ENCODE results near the gene SLC12A1. TPM values are rescaled to one million over a fixed set of nuclear protein-coding genes. Genes with fewer than 3 reads are reported as not detected.
A peak's percentile ranks its signal among the peaks of the same experiment; 100 is the strongest.

The SLC12A1 gene
- 0.14 and 0.26 TPM in 2 replicates for total RNA-seq (2014; rRNA removed; shearing (Covaris generic))

- Histone ChIP-seq H3K4me3 (ENCODE audit: insufficient read depth, low read depth, low read length) (no peak within 1 kb of the TSS), H3K27me3 (ENCODE audit: control insufficient read depth, insufficient read depth, low read length) (no peaks in the 10 kb centered on the region)
- DNase-seq: no peak
These were observed at the start of gene SLC12A1 for GRCh38 chr15:48205981-48206380. SLC12A1 (plus strand) TSS chr15:48206302; CDS start chr15:48207720, 1,418 bp downstream.

DNA sequence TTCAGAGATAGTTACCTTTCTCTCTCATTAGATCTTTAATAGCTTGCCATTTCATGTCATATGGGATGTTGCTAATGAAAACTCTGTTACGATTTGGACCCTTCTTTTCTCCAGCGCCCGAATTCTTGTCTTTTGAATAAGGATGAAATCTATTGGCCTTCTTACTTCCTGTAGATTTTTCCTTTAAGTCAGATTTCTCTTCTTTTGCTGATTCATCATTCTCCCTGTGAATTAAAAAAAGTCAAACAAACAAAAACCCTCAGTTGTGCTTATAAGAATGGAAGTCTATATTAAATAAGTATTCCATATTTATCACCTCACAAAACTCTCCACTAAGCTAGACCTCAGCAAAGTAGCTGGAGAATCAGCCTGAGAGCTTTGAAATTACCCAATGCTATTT lies 37.5 kb upstream of the SLC12A1 start:
- Histone ChIP-seq H3K27me3 (ENCODE audit: control insufficient read depth, insufficient read depth, low read length) (no peaks in the 10 kb centered on the region), H3K36me3 (replicated peaks; ENCODE audit: control insufficient read depth, insufficient read depth, low read length) (peaks cover 3% of the 10 kb centered on the region), H3K4me3 (ENCODE audit: insufficient read depth, low read depth, low read length) (no peak overlapping the region)
- no peak for DNase-seq

More at GRCh38 chr15:48205981-48206380, at the start of gene SLC12A1:
- H3K36me3 ChIP-seq (replicated peaks; ENCODE audit: control insufficient read depth, insufficient read depth, low read length): no peaks in the 10 kb centered on the region

GRCh38 chr15:48170981-48171380 lies 35.1 kb upstream of the SLC12A1 start:
- Histone ChIP-seq H3K4me3 (ENCODE audit: insufficient read depth, low read depth, low read length) (no peak overlapping the region), H3K27me3 (ENCODE audit: control insufficient read depth, insufficient read depth, low read length) (no peaks in the 10 kb centered on the region)
- no peak for DNase-seq

GRCh38 chr15:48175126-48175525 lies 31.0 kb upstream of the SLC12A1 start:
- H3K4me3 ChIP-seq (ENCODE audit: insufficient read depth, low read depth, low read length): no peak overlapping the region
- no peak for DNase-seq

More at GRCh38 chr15:48170981-48171380, 35.1 kb upstream of the SLC12A1 start:
- no peaks in the 10 kb centered on the region; the same call in 1 of the 2 replicates for H3K36me3 ChIP-seq (replicated peaks; ENCODE audit: control insufficient read depth, insufficient read depth, low read length)

GRCh38 chr15:48176112-48176511 lies 30.0 kb upstream of the SLC12A1 start:
- no peak for DNase-seq
- H3K36me3 ChIP-seq (replicated peaks; ENCODE audit: control insufficient read depth, insufficient read depth, low read length): no peaks in the 10 kb centered on the region
- no peak overlapping the region for H3K4me3 ChIP-seq (ENCODE audit: insufficient read depth, low read depth, low read length)
- H3K27me3 ChIP-seq (ENCODE audit: control insufficient read depth, insufficient read depth, low read length): no peaks in the 10 kb centered on the region

More at GRCh38 chr15:48175126-48175525, 31.0 kb upstream of the SLC12A1 start:
- Histone ChIP-seq H3K27me3 (ENCODE audit: control insufficient read depth, insufficient read depth, low read length) (no peaks in the 10 kb centered on the region), H3K36me3 (replicated peaks; ENCODE audit: control insufficient read depth, insufficient read depth, low read length) (no peaks in the 10 kb centered on the region)

DNA sequence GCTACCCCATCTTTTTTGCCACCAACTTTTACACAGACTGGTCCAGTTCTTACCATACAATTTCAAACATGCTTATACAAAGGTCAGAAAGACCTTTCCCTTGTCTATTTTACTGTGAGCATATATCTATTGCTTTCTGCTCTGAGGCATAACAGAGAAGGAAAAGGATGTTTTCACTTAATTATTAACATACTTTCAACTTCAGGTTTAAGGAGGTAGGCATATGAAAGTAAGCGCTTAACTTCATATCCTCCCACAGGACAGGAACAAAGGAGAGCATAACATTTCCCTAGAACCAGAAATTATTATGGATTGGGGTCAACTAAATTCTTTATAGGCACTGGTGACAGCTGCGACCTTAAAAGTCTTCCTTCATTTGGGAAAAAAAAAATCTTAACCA lies 29.1 kb upstream of the SLC12A1 start:
- no peaks in the 10 kb centered on the region for H3K36me3 ChIP-seq (replicated peaks; ENCODE audit: control insufficient read depth, insufficient read depth, low read length)
- H3K27me3 ChIP-seq (ENCODE audit: control insufficient read depth, insufficient read depth, low read length): no peaks in the 10 kb centered on the region
- no peak for DNase-seq
- peak overlapping the region; percentile 74 for H3K4me3 ChIP-seq (ENCODE audit: insufficient read depth, low read depth, low read length)

DNA sequence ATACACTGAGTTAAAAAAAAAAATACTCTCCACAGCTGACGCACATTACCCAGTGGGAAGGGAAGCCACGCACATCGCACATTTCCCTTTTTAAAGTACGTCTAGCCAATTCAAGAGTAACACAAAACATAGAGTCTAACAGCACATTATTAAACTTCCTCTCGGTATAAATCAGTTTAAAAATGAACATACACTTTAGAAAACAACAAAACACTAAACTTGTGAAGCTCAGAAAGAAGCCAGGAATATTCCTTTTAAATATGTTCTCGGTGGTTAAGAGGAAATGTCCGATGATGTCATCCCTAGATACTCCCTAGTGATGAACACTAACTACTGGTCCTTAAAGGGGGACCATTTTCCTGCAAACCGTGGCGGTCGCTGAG lies 28.7 kb upstream of the SLC12A1 start:
- DNase-seq: no peak
- H3K27me3 ChIP-seq (ENCODE audit: control insufficient read depth, insufficient read depth, low read length): no peaks in the 10 kb centered on the region
- no peaks in the 10 kb centered on the region for H3K36me3 ChIP-seq (replicated peaks; ENCODE audit: control insufficient read depth, insufficient read depth, low read length)
- peak overlapping the region; percentile 74 for H3K4me3 ChIP-seq (ENCODE audit: insufficient read depth, low read depth, low read length)

- peak within 1 kb of the TSS; percentile 74 for H3K4me3 ChIP-seq (ENCODE audit: insufficient read depth, low read depth, low read length)
These were observed 28.1 kb upstream of the SLC12A1 start, which contains the start of gene MYEF2 for GRCh38 chr15:48177766-48178647. MYEF2 (minus strand) TSS chr15:48178295; CDS start chr15:48178237, 58 bp downstream.

GRCh38 chr15:48178648-48178931 lies 27.5 kb upstream of the SLC12A1 start:
- no peaks in the 10 kb centered on the region for H3K36me3 ChIP-seq (replicated peaks; ENCODE audit: control insufficient read depth, insufficient read depth, low read length)
- DNase-seq: no peak

More at GRCh38 chr15:48177766-48178647, 28.1 kb upstream of the SLC12A1 start, which contains the start of gene MYEF2:
- DNase-seq: peak; percentile 90
- H3K27me3 ChIP-seq (ENCODE audit: control insufficient read depth, insufficient read depth, low read length): no peaks in the 10 kb centered on the region
- no peaks in the 10 kb centered on the region for H3K36me3 ChIP-seq (replicated peaks; ENCODE audit: control insufficient read depth, insufficient read depth, low read length)

GRCh38 chr15:48182749-48183148 lies 23.4 kb upstream of the SLC12A1 start:
- no peaks in the 10 kb centered on the region for H3K36me3 ChIP-seq (replicated peaks; ENCODE audit: control insufficient read depth, insufficient read depth, low read length)
- no peaks in the 10 kb centered on the region for H3K27me3 ChIP-seq (ENCODE audit: control insufficient read depth, insufficient read depth, low read length)
- H3K4me3 ChIP-seq (ENCODE audit: insufficient read depth, low read depth, low read length): no peak overlapping the region
- no peak for DNase-seq

More at GRCh38 chr15:48178648-48178931, 27.5 kb upstream of the SLC12A1 start:
- peak overlapping the region; percentile 74 for H3K4me3 ChIP-seq (ENCODE audit: insufficient read depth, low read depth, low read length)
- H3K27me3 ChIP-seq (ENCODE audit: control insufficient read depth, insufficient read depth, low read length): no peaks in the 10 kb centered on the region

DNA sequence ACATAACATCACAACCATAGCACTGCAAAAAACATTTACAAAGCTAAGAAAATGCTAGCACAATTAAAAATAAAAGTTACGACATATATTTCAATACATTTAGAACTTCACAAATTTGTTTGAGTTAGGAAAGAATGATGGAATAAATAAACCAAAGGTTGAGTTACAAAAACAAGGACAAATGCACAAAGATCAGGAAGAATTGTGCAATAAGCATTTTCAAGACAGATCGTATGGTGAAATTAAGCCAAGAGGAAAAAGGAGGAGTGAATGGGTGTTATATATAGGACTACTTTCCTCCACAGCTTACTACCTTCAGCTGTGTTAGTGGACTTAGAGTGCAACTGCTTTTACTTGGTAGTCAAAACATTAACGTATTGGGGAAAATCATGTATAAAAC lies 20.6 kb upstream of the SLC12A1 start:
- no peak for DNase-seq
- no peaks in the 10 kb centered on the region for H3K27me3 ChIP-seq (ENCODE audit: control insufficient read depth, insufficient read depth, low read length)
- no peaks in the 10 kb centered on the region for H3K36me3 ChIP-seq (replicated peaks; ENCODE audit: control insufficient read depth, insufficient read depth, low read length)
- no peak overlapping the region for H3K4me3 ChIP-seq (ENCODE audit: insufficient read depth, low read depth, low read length)

- no peaks in the 10 kb centered on the region for H3K27me3 ChIP-seq (ENCODE audit: control insufficient read depth, insufficient read depth, low read length)
- H3K36me3 ChIP-seq (replicated peaks; ENCODE audit: control insufficient read depth, insufficient read depth, low read length): no peaks in the 10 kb centered on the region
- no peak for DNase-seq
- no peak overlapping the region for H3K4me3 ChIP-seq (ENCODE audit: insufficient read depth, low read depth, low read length)
These were observed 19.8 kb upstream of the SLC12A1 start for GRCh38 chr15:48186271-48186670.

- H3K27me3 ChIP-seq (ENCODE audit: control insufficient read depth, insufficient read depth, low read length): peaks cover 5% of the 10 kb centered on the region
- DNase-seq: peak; percentile 48
These were observed 15.0 kb upstream of the SLC12A1 start for GRCh38 chr15:48190932-48191573.

DNA sequence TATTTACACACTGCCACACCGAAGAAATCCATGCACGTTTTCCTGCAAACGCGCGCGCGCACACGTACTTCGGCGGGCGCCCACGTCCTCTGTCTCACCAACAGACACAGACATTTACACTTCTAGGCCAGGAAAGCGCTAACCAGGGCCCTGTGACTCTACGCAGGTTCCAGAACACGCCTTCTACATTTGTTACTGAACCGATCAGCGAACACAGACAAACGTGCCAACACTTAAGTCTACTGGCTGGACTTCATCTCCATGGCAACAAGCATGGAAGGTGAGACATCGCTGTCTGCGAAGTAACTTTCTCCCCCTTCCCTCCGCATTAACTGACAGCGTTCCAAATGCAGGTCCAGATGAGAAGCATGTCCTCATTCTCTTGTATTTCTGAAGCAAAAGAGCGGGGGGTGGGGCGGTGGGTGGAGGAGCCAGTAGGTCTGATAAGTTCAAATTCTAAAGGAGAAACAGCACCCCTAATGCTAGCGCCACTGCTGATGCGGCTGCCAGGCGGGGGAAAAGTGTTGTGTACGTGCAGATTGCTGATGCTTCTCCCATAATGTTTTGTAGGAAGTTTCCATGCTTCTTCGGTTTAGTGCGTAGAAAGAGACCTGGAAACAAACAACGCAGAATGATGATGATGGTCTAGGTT lies 14.4 kb upstream of the SLC12A1 start, which contains the start of gene CTXN2:
Gene CTXN2 (plus strand): TSS at position 92 of the 652 bp plus-strand sequence. CDS start 9,636 bp downstream, outside the sequence.
- Histone ChIP-seq H3K27me3 (ENCODE audit: control insufficient read depth, insufficient read depth, low read length) (peaks cover 5% of the 10 kb centered on the region), H3K36me3 (replicated peaks; ENCODE audit: control insufficient read depth, insufficient read depth, low read length) (no peaks in the 10 kb centered on the region), H3K4me3 (ENCODE audit: insufficient read depth, low read depth, low read length) (peak within 1 kb of the TSS; percentile 19)
- DNase-seq: peak; percentile 7

More at GRCh38 chr15:48190932-48191573, 15.0 kb upstream of the SLC12A1 start:
- H3K4me3 ChIP-seq (ENCODE audit: insufficient read depth, low read depth, low read length): peak overlapping the region; percentile 19
- H3K36me3 ChIP-seq (replicated peaks; ENCODE audit: control insufficient read depth, insufficient read depth, low read length): no peaks in the 10 kb centered on the region

Measured in H7 (cell line).